Measurements from ENCODE around the gene TMEM219. TPM values are rescaled to one million over a fixed set of nuclear protein-coding genes. Genes with fewer than 3 reads are reported as not detected.

The TMEM219 gene
- total RNA-seq, 6 donors from 2014 or later, result 95.4 to 187 (median 139) TPM

- no peak for ATAC-seq (ENCODE audit: low FRiP score in 2 of 2)
- Histone ChIP-seq H3K9me3 (no peaks in the 10 kb centered on the region), H3K4me3 (no peak overlapping the region), H3K36me3 (peaks cover 10 to 53% (median 25%) of the 10 kb centered on the region in 4 donors), H3K27ac (no peak overlapping the region), H3K4me1 (peaks cover 19 to 27% (median 25%) of the 10 kb centered on the region in 4 donors), H3K27me3 (no peaks in the 10 kb centered on the region)
- TF ChIP-seq POLR2AphosphoS5 (IDR thresholded peaks at IDR 0.05), result no peak
- DNase-seq, result no peak
- WGBS, 2 donors, result 84 to 86% methylated on average over 8 of the region's 8 CpGs
Measured at GRCh38 chr16:29971304-29971703, 9.4 kb downstream of the TMEM219 start.

GRCh38 chr16:29972500-29972899, 10.6 kb downstream of the TMEM219 start:
- 67 to 89% methylated on average over 1 of the region's 1 CpG for WGBS, 2 donors
- H3K4me1 ChIP-seq, result peaks cover 25 to 39% (median 30%) of the 10 kb centered on the region in 4 donors
- DNase-seq (no peak), ATAC-seq (ENCODE audit: low FRiP score in 2 of 2) (no peak)
- H3K36me3 ChIP-seq, result peaks cover 10 to 41% (median 26%) of the 10 kb centered on the region in 4 donors
- H3K4me3 ChIP-seq, result no peak overlapping the region
- H3K9me3 ChIP-seq, result no peaks in the 10 kb centered on the region
- peak overlapping the region in 1 of 4 donors; percentile 97 for H3K27ac ChIP-seq
- H3K27me3 ChIP-seq, result no peaks in the 10 kb centered on the region
- no peak for TF ChIP-seq POLR2AphosphoS5 (IDR thresholded peaks at IDR 0.05)
- TF ChIP-seq EP300 (IDR thresholded peaks at IDR 0.05), result no peak
- no peak for TF ChIP-seq CTCF (IDR thresholded peaks at IDR 0.05)
- TF ChIP-seq POLR2A (IDR thresholded peaks at IDR 0.05), result no peak

GRCh38 chr16:29972992-29973383, 11.1 kb downstream of the TMEM219 start:
- H3K4me3 ChIP-seq, result peak overlapping the region in 3 of 4 donors; percentile 68 to 98 (median 96)
- WGBS, 2 donors, result 57 to 69% methylated on average over 6 of the region's 6 CpGs
- no peaks in the 10 kb centered on the region for H3K27me3 ChIP-seq
- peak overlapping the region in 3 of 4 donors; percentile 93 to 97 (median 94) for H3K27ac ChIP-seq
- no peak for ATAC-seq (ENCODE audit: low FRiP score in 2 of 2)
- H3K9me3 ChIP-seq, result no peaks in the 10 kb centered on the region
- peaks cover 28 to 44% (median 35%) of the 10 kb centered on the region in 4 donors for H3K4me1 ChIP-seq
- H3K36me3 ChIP-seq, result peaks cover 10 to 39% (median 25%) of the 10 kb centered on the region in 4 donors
- DNase-seq, result no peak
- no peak for TF ChIP-seq EP300 (IDR thresholded peaks at IDR 0.05)

- DNase-seq (peak; percentile 99), ATAC-seq (ENCODE audit: low FRiP score in 2 of 2) (peak; percentile 98 to 100)
- Histone ChIP-seq H3K27ac (peak within 1 kb of the TSS; percentile 93 to 98 (median 96)), H3K4me1 (peaks cover 31 to 49% (median 38%) of the 10 kb centered on the region in 4 donors), H3K9me3 (no peaks in the 10 kb centered on the region), H3K36me3 (peaks cover 9 to 39% (median 24%) of the 10 kb centered on the region in 4 donors), H3K4me3 (peak within 1 kb of the TSS; percentile 68 to 98 (median 97)), H3K27me3 (no peaks in the 10 kb centered on the region)
- WGBS, 2 donors, result 4 to 7% methylated on average over 39 to 58 of the region's 75 CpGs
- TF ChIP-seq CTCF (IDR thresholded peaks at IDR 0.05) (no peak), POLR2AphosphoS5 (IDR thresholded peaks at IDR 0.05) (peak; percentile 91), EP300 (IDR thresholded peaks at IDR 0.05) (no peak), POLR2A (IDR thresholded peaks at IDR 0.05) (peak in 3 of 4 donors; percentile 51 to 93 (median 66))
Measured at GRCh38 chr16:29973384-29974246, 11.7 kb downstream of the TMEM219 start, which contains the start of gene TAOK2. Gene TAOK2 (plus strand): TSS chr16:29973868. CDS start chr16:29977773, 3,905 bp downstream.

- no peaks in the 10 kb centered on the region for H3K27me3 ChIP-seq
- H3K4me3 ChIP-seq, result peak overlapping the region; percentile 68 to 98 (median 97)
- peaks cover 31 to 55% (median 43%) of the 10 kb centered on the region in 4 donors for H3K4me1 ChIP-seq
- H3K27ac ChIP-seq, result peak overlapping the region; percentile 93 to 98 (median 96)
- 2 to 3% methylated on average over 23 to 30 of the region's 31 CpGs for WGBS, 2 donors
- peak; percentile 5 to 38 for ATAC-seq (ENCODE audit: low FRiP score in 2 of 2)
- DNase-seq, result peak in 1 of 2 donors; percentile 71
- TF ChIP-seq POLR2AphosphoS5 (IDR thresholded peaks at IDR 0.05) (peak; percentile 61 to 77), POLR2A (IDR thresholded peaks at IDR 0.05) (peak in 2 of 4 donors; percentile 21 to 45), CTCF (IDR thresholded peaks at IDR 0.05) (no peak), EP300 (IDR thresholded peaks at IDR 0.05) (no peak)
- peaks cover 15 to 39% (median 27%) of the 10 kb centered on the region in 4 donors for H3K36me3 ChIP-seq
- H3K9me3 ChIP-seq, result no peaks in the 10 kb centered on the region
Measured at GRCh38 chr16:29974291-29975133, 12.6 kb downstream of the TMEM219 start.
